ENCODE results near the gene FERMT2. TPM values are rescaled to one million over a fixed set of nuclear protein-coding genes. Genes with fewer than 3 reads are reported as not detected.

Gene FERMT2
- total and polyA plus RNA-seq, 2 donors (not counting 1 experiment from before 2014, with no cell fraction given) = 0.05 TPM; not detected in 1

DNA sequence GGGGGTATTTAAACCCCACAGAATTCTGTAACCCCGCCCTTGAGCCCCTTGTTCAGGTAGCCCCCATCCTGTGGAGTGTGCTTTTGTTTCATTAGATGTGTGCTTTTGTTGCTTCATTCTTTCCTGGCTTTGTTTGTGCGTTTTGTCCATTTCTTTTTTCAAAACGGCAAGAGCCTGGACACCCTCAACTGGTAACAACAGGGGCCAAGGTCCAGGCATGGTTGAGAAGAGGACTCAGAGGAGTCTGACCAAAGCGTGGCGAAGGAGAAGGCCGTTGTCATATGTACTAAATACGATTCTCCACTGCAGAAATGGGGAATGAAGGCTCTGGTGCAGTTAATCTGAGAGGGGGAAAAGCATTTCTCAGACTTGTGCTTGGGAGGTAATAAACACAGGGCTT, 113.4 kb downstream of the FERMT2 start:
- no peak overlapping the region for H3K9ac ChIP-seq (ENCODE audit: low read length)
- no peaks in the 10 kb centered on the region for H4K20me1 ChIP-seq (ENCODE audit: control insufficient read depth, insufficient read depth, low read length, poor library complexity, severe bottlenecking)
- no peaks in the 10 kb centered on the region for H3K79me2 ChIP-seq (ENCODE audit: control insufficient read depth, insufficient read depth, low read length)
- Mint-ChIP-seq H3K27me3 (peaks cover 2% of the 10 kb centered on the region), H3K4me3 (no peak overlapping the region), H3K4me1 (peaks cover 3% of the 10 kb centered on the region), H3K27ac (no peak overlapping the region), H3K9me3 (ENCODE audit: insufficient read depth) (no peaks in the 10 kb centered on the region)
- intact Hi-C loops (cut with micrococcal nuclease) = no loop called here
- ChIA-PET CTCF (interaction anchor here (1.2 kb wide), 1 partner anchor 11 kb away, joined by 3 read pairs; no protein-coding TSS in a partner anchor), POLR2A (no interaction called here)
- DNase-seq = no peak
- no peak for TF ChIP-seq EZH2 (IDR thresholded peaks at IDR 0.05; ENCODE audit: borderline replicate concordance, insufficient read depth, low read depth, low read length, poor library complexity, severe bottlenecking)
- TF ChIP-seq, protein P1, sequence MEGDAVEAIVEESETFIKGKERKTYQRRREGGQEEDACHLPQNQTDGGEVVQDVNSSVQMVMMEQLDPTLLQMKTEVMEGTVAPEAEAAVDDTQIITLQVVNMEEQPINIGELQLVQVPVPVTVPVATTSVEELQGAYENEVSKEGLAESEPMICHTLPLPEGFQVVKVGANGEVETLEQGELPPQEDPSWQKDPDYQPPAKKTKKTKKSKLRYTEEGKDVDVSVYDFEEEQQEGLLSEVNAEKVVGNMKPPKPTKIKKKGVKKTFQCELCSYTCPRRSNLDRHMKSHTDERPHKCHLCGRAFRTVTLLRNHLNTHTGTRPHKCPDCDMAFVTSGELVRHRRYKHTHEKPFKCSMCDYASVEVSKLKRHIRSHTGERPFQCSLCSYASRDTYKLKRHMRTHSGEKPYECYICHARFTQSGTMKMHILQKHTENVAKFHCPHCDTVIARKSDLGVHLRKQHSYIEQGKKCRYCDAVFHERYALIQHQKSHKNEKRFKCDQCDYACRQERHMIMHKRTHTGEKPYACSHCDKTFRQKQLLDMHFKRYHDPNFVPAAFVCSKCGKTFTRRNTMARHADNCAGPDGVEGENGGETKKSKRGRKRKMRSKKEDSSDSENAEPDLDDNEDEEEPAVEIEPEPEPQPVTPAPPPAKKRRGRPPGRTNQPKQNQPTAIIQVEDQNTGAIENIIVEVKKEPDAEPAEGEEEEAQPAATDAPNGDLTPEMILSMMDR (IDR thresholded peaks at IDR 0.05) = no peak
- no peaks in the 10 kb centered on the region for H3K36me3 ChIP-seq (replicated peaks in 1 of 2; ENCODE audit: control extremely low read depth in 1 of 2, control insufficient read depth in 1 of 2, extremely low read depth in 1 of 2, insufficient read depth in 2 of 2, low read length in 1 of 2)
- WGBS (ENCODE audit: insufficient coverage) = 95% methylated on average over 5 of the region's 7 CpGs
- ATAC-seq (ENCODE audit: low read depth) = no peak
- no peak overlapping the region for H3K4me3 ChIP-seq (ENCODE audit: control extremely low read depth in 1 of 5, extremely low read depth in 1 of 5, insufficient read depth in 1 of 5, low read depth in 2 of 5, low read length in 4 of 5)
- H3K27ac ChIP-seq (ENCODE audit: low read length in 2 of 2) = no peak overlapping the region
- H3K27me3 ChIP-seq (replicated peaks in 1 of 4; ENCODE audit: control extremely low read depth in 1 of 4, control insufficient read depth in 3 of 4, insufficient read depth in 4 of 4, low read length in 3 of 4) = no peaks in the 10 kb centered on the region
- no peaks in the 10 kb centered on the region for H3K9me3 ChIP-seq (ENCODE audit: control extremely low read depth in 1 of 3, control insufficient read depth in 2 of 3, insufficient read depth in 1 of 3, low read length in 2 of 3)
- H2AFZ ChIP-seq (ENCODE audit: insufficient read depth, low read depth, low read length, poor library complexity, severe bottlenecking) = no peak overlapping the region
- no peak overlapping the region for H3K4me2 ChIP-seq (replicated peaks; ENCODE audit: low read depth, low read length, poor library complexity, severe bottlenecking)
- H3K4me1 ChIP-seq (ENCODE audit: control insufficient read depth in 2 of 2, insufficient read depth in 2 of 2, low read length in 2 of 2) = no peaks in the 10 kb centered on the region

DNA sequence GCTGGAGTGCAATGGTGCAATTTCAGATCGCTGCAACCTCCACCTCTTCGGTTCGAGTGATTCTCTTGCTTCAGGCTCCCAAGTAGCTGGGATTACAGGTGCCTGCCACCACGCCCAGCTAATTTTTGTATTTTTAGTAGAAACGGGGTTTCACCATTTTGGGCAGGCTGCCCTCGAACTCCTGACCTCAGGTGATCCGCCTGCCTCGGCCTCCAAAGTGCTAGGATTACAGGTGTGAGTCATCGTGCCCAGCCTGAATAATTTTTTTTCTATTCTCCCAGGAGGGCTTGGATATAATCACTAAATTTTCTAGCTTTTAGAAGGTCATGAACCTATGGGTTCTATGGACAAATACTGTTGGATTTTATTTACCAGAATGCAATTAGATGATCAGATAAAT, 114.8 kb downstream of the FERMT2 start:
- TF ChIP-seq, protein P1 (IDR thresholded peaks at IDR 0.05) = no peak
- no peak for TF ChIP-seq EZH2 (IDR thresholded peaks at IDR 0.05; ENCODE audit: borderline replicate concordance, insufficient read depth, low read depth, low read length, poor library complexity, severe bottlenecking)
- peaks cover 3% of the 10 kb centered on the region for H3K4me1 Mint-ChIP-seq
- intact Hi-C loops (cut with micrococcal nuclease) = no loop called here
- H2AFZ ChIP-seq (ENCODE audit: insufficient read depth, low read depth, low read length, poor library complexity, severe bottlenecking) = no peak overlapping the region
- H3K9me3 Mint-ChIP-seq (ENCODE audit: insufficient read depth) = no peaks in the 10 kb centered on the region
- ATAC-seq (ENCODE audit: low read depth) (no peak), DNase-seq (no peak)
- H3K36me3 ChIP-seq (replicated peaks in 1 of 2; ENCODE audit: control extremely low read depth in 1 of 2, control insufficient read depth in 1 of 2, extremely low read depth in 1 of 2, insufficient read depth in 2 of 2, low read length in 1 of 2) = no peaks in the 10 kb centered on the region
- H3K4me3 Mint-ChIP-seq = no peak overlapping the region
- H3K4me2 ChIP-seq (replicated peaks; ENCODE audit: low read depth, low read length, poor library complexity, severe bottlenecking) = no peak overlapping the region
- H4K20me1 ChIP-seq (ENCODE audit: control insufficient read depth, insufficient read depth, low read length, poor library complexity, severe bottlenecking) = no peaks in the 10 kb centered on the region
- peaks cover 5% of the 10 kb centered on the region for H3K27me3 Mint-ChIP-seq
- no peak overlapping the region for H3K4me3 ChIP-seq (ENCODE audit: control extremely low read depth in 1 of 5, extremely low read depth in 1 of 5, insufficient read depth in 1 of 5, low read depth in 2 of 5, low read length in 4 of 5)
- H3K27ac Mint-ChIP-seq = no peak overlapping the region
- H3K27ac ChIP-seq (ENCODE audit: low read length in 2 of 2) = no peak overlapping the region
- ChIA-PET POLR2A (no interaction called here), CTCF (interaction anchor here (1.2 kb wide), 1 partner anchor 10 kb away, joined by 3 read pairs; no protein-coding TSS in a partner anchor)
- 92% methylated on average over 6 of the region's 9 CpGs for WGBS (ENCODE audit: insufficient coverage)
- no peaks in the 10 kb centered on the region for H3K27me3 ChIP-seq (replicated peaks in 1 of 4; ENCODE audit: control extremely low read depth in 1 of 4, control insufficient read depth in 3 of 4, insufficient read depth in 4 of 4, low read length in 3 of 4)
- no peaks in the 10 kb centered on the region for H3K9me3 ChIP-seq (ENCODE audit: control extremely low read depth in 1 of 3, control insufficient read depth in 2 of 3, insufficient read depth in 1 of 3, low read length in 2 of 3)
- H3K4me1 ChIP-seq (ENCODE audit: control insufficient read depth in 2 of 2, insufficient read depth in 2 of 2, low read length in 2 of 2) = no peaks in the 10 kb centered on the region
- no peaks in the 10 kb centered on the region for H3K79me2 ChIP-seq (ENCODE audit: control insufficient read depth, insufficient read depth, low read length)
- no peak overlapping the region for H3K9ac ChIP-seq (ENCODE audit: low read length)

Measured in B cell (primary cell).